IMR-90 (cell line): Measurements from ENCODE around the gene WDR5. TPM values are rescaled to one million over a fixed set of nuclear protein-coding genes. Genes with fewer than 3 reads are reported as not detected.

ENCODE experiments used
- ATAC-seq: fragments of 200-7000 bp; cut with Tn5 transposase; 2 replicates; pipeline ENCODE4 v1.9.1; 2020; ENCODE audit warnings: low read depth, mild to moderate bottlenecking, moderate library complexity
- BruUV-seq: library from RNA; stranded (reverse); fragments of 400-500 nt; replicated peaks from 2 replicates; lab custom pipeline; 2021; lab: Mats Ljungman, UMichigan
- CTCF ChIA-PET: fragments of 300-600 bp; formaldehyde crosslinking; extraction: SDS; loops from one replicate; lab custom pipeline; 2021; ENCODE audit warnings: antibody characterized with exemption; lab: Yijun Ruan, JAX
- POLR2A ChIA-PET: fragments of 300-600 bp; sonication (Branson Sonifier 250); formaldehyde crosslinking; loops from one replicate; lab custom pipeline; 2022; ENCODE audit warnings: antibody characterized with exemption; ENCODE audit not compliant: unreplicated experiment; lab: Charles Lee
- DNase-seq: peaks from one replicate; pipeline ENCODE4 v3.0.0; 2013
- H2AFZ ChIP-seq: replicated peaks from 2 replicates; pipeline ENCODE3; 2013; ENCODE audit warnings: low read length, mild to moderate bottlenecking; ENCODE audit not compliant: poor library complexity
- H2AK5ac ChIP-seq: 2 replicates; pipeline ENCODE4 v1.6.1; 2013; ENCODE audit warnings: low read depth, low read length, inconsistent platforms
- H2AK9ac ChIP-seq: replicated peaks from 2 replicates; pipeline ENCODE3; 2013; ENCODE audit warnings: mild to moderate bottlenecking, low read depth, low read length, moderate library complexity; ENCODE audit not compliant: poor library complexity
- H2BK120ac ChIP-seq: 2 replicates; pipeline ENCODE4 v1.6.1; 2013; ENCODE audit warnings: low read depth, low read length, inconsistent platforms
- H2BK15ac ChIP-seq: 3 replicates; pipeline ENCODE4 v1.6.1; 2013; ENCODE audit warnings: low read depth, low read length, inconsistent platforms
- H2BK20ac ChIP-seq: 2 replicates; pipeline ENCODE4 v1.6.1; 2013; ENCODE audit warnings: low read depth, mild to moderate bottlenecking, inconsistent platforms, low read length, moderate library complexity
- H2BK5ac ChIP-seq: 2 replicates; pipeline ENCODE4 v1.6.1; 2013; ENCODE audit warnings: mild to moderate bottlenecking, low read depth, low read length, inconsistent platforms; ENCODE audit not compliant: poor library complexity, severe bottlenecking
- H3K14ac ChIP-seq: replicated peaks from 2 replicates; pipeline ENCODE4 v1.6.1; 2013; ENCODE audit warnings: low read depth, low read length, inconsistent platforms
- H3K18ac ChIP-seq: 2 replicates; pipeline ENCODE4 v1.6.1; 2013; ENCODE audit warnings: low read depth, low read length, control low read depth
- H3K23ac ChIP-seq: 2 replicates; pipeline ENCODE4 v1.6.1; 2013; ENCODE audit warnings: low read depth, low read length, inconsistent platforms
- H3K27ac ChIP-seq: 2 replicates; pipeline ENCODE4 v1.5.1; 2013; ENCODE audit warnings: mild to moderate bottlenecking, control low read depth, low read length; ENCODE audit not compliant: insufficient read depth
- H3K27me3 ChIP-seq: 2 replicates; pipeline ENCODE4 v1.6.1; 2013; ENCODE audit warnings: low read length; ENCODE audit not compliant: control insufficient read depth, insufficient read depth
- H3K36me3 ChIP-seq: 2 replicates; pipeline ENCODE4 v1.6.1; 2013; ENCODE audit warnings: low read length, mixed read lengths; ENCODE audit not compliant: control insufficient read depth, insufficient read depth
- H3K4ac ChIP-seq: 2 replicates; pipeline ENCODE4 v1.6.1; 2013; ENCODE audit warnings: low read depth, low read length, inconsistent platforms
- H3K4me1 ChIP-seq: 2 replicates; pipeline ENCODE4 v1.6.1; 2013; ENCODE audit warnings: low read length, mixed read lengths; ENCODE audit not compliant: control insufficient read depth, insufficient read depth
- H3K4me2 ChIP-seq: 2 replicates; pipeline ENCODE4 v1.6.1; 2013; ENCODE audit warnings: low read depth, mild to moderate bottlenecking, control low read depth, low read length, moderate library complexity
- H3K4me3 ChIP-seq: 2 replicates; pipeline ENCODE4 v1.5.1; 2013; ENCODE audit warnings: low read depth, mild to moderate bottlenecking, control low read depth, low read length, moderate library complexity; ENCODE audit not compliant: insufficient read depth
- H3K56ac ChIP-seq: 2 replicates; pipeline ENCODE4 v1.6.1; 2013; ENCODE audit warnings: low read length, inconsistent platforms; ENCODE audit not compliant: insufficient read depth; ENCODE audit errors: extremely low read depth
- H3K79me1 ChIP-seq, 2 experiments: 2 replicates each; pipeline ENCODE4 v1.6.1; 2013; ENCODE audit warnings: low read length in 2 of 2, inconsistent platforms in 1 of 2, low read depth in 1 of 2
- H3K9ac ChIP-seq: 2 replicates; pipeline ENCODE4 v1.6.1; 2013; ENCODE audit warnings: low read depth, low read length, control low read depth
- H3K9me1 ChIP-seq: 2 replicates; pipeline ENCODE4 v1.6.1; 2013; ENCODE audit warnings: low read length, inconsistent platforms; ENCODE audit not compliant: insufficient read depth
- H3K9me3 ChIP-seq: 2 replicates; pipeline ENCODE4 v1.6.1; 2013; ENCODE audit warnings: low read length; ENCODE audit not compliant: control insufficient read depth, insufficient read depth
- H4K20me1 ChIP-seq: 2 replicates; pipeline ENCODE4 v1.6.1; 2013; ENCODE audit warnings: low read length, inconsistent platforms; ENCODE audit not compliant: insufficient read depth
- H4K5ac ChIP-seq: 2 replicates; pipeline ENCODE4 v1.6.1; 2013; ENCODE audit warnings: mild to moderate bottlenecking, low read depth, low read length, control low read depth
- H4K8ac ChIP-seq, 2 experiments: 2 replicates each; pipeline ENCODE4 v1.6.1; 2013; ENCODE audit warnings: low read depth in 2 of 2, low read length in 2 of 2, control low read depth in 1 of 2, inconsistent platforms in 1 of 2
- H4K91ac ChIP-seq: 2 replicates; pipeline ENCODE4 v1.6.1; 2013; ENCODE audit warnings: low read depth, low read length, inconsistent platforms; ENCODE audit not compliant: insufficient read depth
- BHLHE40 ChIP-seq: fragments of 150-350 bp; IDR thresholded peaks from 2 replicates; pipeline ENCODE4 v1.6.1; 2016; ENCODE audit warnings: mild to moderate bottlenecking, low read depth, low read length
- CEBPB ChIP-seq: IDR thresholded peaks from 2 replicates; pipeline ENCODE4 v1.6.1; 2012; ENCODE audit warnings: low read depth, low read length, improper control_type of control experiment
- CHD1 ChIP-seq: IDR thresholded peaks from 2 replicates; pipeline ENCODE4 v1.6.1; 2012; ENCODE audit warnings: low read depth, low read length, improper control_type of control experiment
- FOS ChIP-seq: fragments of 150-350 bp; IDR thresholded peaks from 2 replicates; pipeline ENCODE4 v1.6.1; 2016; ENCODE audit warnings: low read depth, low read length
- MAFK ChIP-seq: IDR thresholded peaks from 2 replicates; pipeline ENCODE4 v1.6.1; 2012; ENCODE audit warnings: low read depth, low read length, improper control_type of control experiment
- MAZ ChIP-seq: IDR thresholded peaks from 2 replicates; pipeline ENCODE4 v1.6.1; 2012; ENCODE audit warnings: low read depth, mild to moderate bottlenecking, low read length, improper control_type of control experiment, moderate library complexity, borderline replicate concordance
- MXI1 ChIP-seq: IDR thresholded peaks from 2 replicates; pipeline ENCODE4 v1.6.1; 2012; ENCODE audit warnings: low read depth, mild to moderate bottlenecking, low read length, moderate library complexity, borderline replicate concordance
- NFE2L2 ChIP-seq: fragments of 150-350 bp; IDR thresholded peaks from 2 replicates; pipeline ENCODE4 v1.6.1; 2016; ENCODE audit warnings: low read depth, mild to moderate bottlenecking, low read length
- POLR2A ChIP-seq: IDR thresholded peaks from 2 replicates; pipeline ENCODE4 v1.6.1; 2012; ENCODE audit warnings: mild to moderate bottlenecking, low read depth, low read length
- RAD21 ChIP-seq: IDR thresholded peaks from 2 replicates; pipeline ENCODE4 v1.6.1; 2012; ENCODE audit warnings: low read length, improper control_type of control experiment
- RCOR1 ChIP-seq: IDR thresholded peaks from 2 replicates; pipeline ENCODE4 v1.6.1; 2012; ENCODE audit warnings: mild to moderate bottlenecking, low read length, improper control_type of control experiment; ENCODE audit not compliant: insufficient replicate concordance
- RFX5 ChIP-seq: IDR thresholded peaks from 2 replicates; pipeline ENCODE4 v1.8.0; 2012; ENCODE audit warnings: low read depth, mild to moderate bottlenecking, low read length, moderate library complexity
- SMC3 ChIP-seq: fragments of 150-350 bp; IDR thresholded peaks from 2 replicates; pipeline ENCODE4 v1.6.1; 2016; ENCODE audit warnings: low read depth, mild to moderate bottlenecking, antibody characterized with exemption, low read length, moderate library complexity
- WGBS, 2 experiments: methylation state at CpG; one replicate each; pipeline versions ENCODE4 v1.1.5 to v1.1.7; 2013; ENCODE audit warnings: missing lambda C conversion rate in 2 of 2; ENCODE audit not compliant: insufficient read length in 1 of 2; ENCODE audit errors: extremely low coverage in 2 of 2; 5-methylcytosine and 5-hydroxymethylcytosine counted together
- dilution Hi-C: fragments of 300-500 bp; cut with HindIII; formaldehyde crosslinking; loops from one replicate; pipeline ENCODE4 v1.14.3; 2018; ENCODE audit warnings: low sequenced_read_pairs; ENCODE audit not compliant: unreplicated experiment
- in situ Hi-C: fragments of 300-500 bp; cut with MboI; formaldehyde crosslinking; loops from 3 replicates; pipeline ENCODE4 v1.14.3; 2019; ENCODE audit warnings: low sequenced_read_pairs, inconsistent platforms, mixed read lengths
- intact Hi-C: fragments of 100-400 bp; cut with micrococcal nuclease; formaldehyde crosslinking; loops from 2 replicates; pipeline ENCODE4 v1.10.0; 2022
- polyA plus RNA-seq, 3 experiments: library from polyadenylated mRNA; depleted of rRNA; stranded (reverse); fragments of >200 nt; gene quantifications; 2 replicates each; pipeline ENCODE4 v1.2.3, GENCODE V29; 2012; ENCODE audit warnings: low replicate concordance in 1 of 3
- total RNA-seq: library from RNA; depleted of rRNA; stranded (reverse); fragments of >200 nt; gene quantifications from 2 replicates; pipeline ENCODE4 v1.2.3, GENCODE V29; 2012
- TF ChIP-seq, protein P1 (sequence below): fragments of 150-350 bp; IDR thresholded peaks from 2 replicates; pipeline ENCODE4 v1.6.1; 2017; ENCODE audit warnings: mild to moderate bottlenecking, antibody characterized with exemption, low read length, low read depth
- TF ChIP-seq, protein P2 (sequence below): fragments of 150-350 bp; IDR thresholded peaks from 2 replicates; pipeline ENCODE4 v1.6.1; 2016; ENCODE audit warnings: low read depth, mild to moderate bottlenecking, low read length, moderate library complexity, borderline replicate concordance
- TF ChIP-seq, protein P3 (sequence below): conservative IDR thresholded peaks from 2 replicates; pipeline ENCODE4 v1.5.1; 2012; ENCODE audit warnings: mild to moderate bottlenecking, low read depth, low read length, improper control_type of control experiment

The WDR5 gene
- total and polyA plus RNA-seq, 2 of the 4 experiments (the other 2 are of a cell fraction), result 18.3 to 26.6 TPM

DNA sequence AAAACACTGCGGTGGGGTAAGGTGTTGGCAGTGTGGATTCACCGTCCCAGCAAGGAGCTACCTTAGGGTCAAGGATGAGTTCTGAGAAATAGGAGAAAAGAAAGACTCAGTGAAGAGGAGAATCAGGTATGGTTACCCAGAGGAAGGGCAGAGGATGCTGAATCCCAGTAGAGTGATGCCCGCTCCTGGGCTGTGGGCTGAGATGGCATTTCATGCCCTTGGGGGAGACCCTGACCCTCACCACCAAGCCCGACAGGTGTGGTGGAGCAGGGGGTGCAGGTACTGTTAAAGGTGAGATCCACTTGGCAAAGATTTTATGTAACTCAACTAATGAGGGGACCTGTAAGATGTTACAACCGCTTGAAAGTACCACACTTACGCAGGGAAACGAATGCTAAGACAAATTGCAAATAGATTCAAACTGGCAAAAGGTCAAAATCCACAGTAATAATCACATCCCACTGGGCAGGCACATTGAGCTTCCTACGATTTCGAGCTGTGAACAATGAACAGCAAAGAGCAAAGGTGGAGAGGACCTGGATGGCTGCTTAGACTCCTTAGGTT lies 26.4 kb downstream of the WDR5 start:
- H2AK5ac ChIP-seq, result no peak overlapping the region
- peaks cover 16% of the 10 kb centered on the region for H3K36me3 ChIP-seq
- no peak overlapping the region for H2BK5ac ChIP-seq
- H2AFZ ChIP-seq, result no peak overlapping the region
- no CpG with 5 or more reads among the region's 9 CpGs for WGBS, 2 experiments
- H3K4me3 ChIP-seq, result no peak overlapping the region
- H3K9me1 ChIP-seq, result peaks cover 14% of the 10 kb centered on the region; the same call in 1 of the 2 replicates
- H2AK9ac ChIP-seq, result no peak overlapping the region
- BruUV-seq, result no TSS peak
- H3K27ac ChIP-seq, result no peak overlapping the region
- no peak overlapping the region for H3K9ac ChIP-seq
- H2BK15ac ChIP-seq, result no peak overlapping the region
- no peak overlapping the region for H2BK20ac ChIP-seq
- no peaks in the 10 kb centered on the region for H3K9me3 ChIP-seq
- no peak overlapping the region for H3K18ac ChIP-seq
- DNase-seq (no peak), ATAC-seq (no peak)
- no peak overlapping the region for H4K91ac ChIP-seq
- H4K20me1 ChIP-seq, result no peaks in the 10 kb centered on the region
- TF ChIP-seq MXI1 (no peak), POLR2A (no peak), FOS (no peak), RAD21 (no peak), BHLHE40 (no peak), CHD1 (no peak), RCOR1 (no peak), MAZ (no peak), RFX5 (no peak), NFE2L2 (no peak), SMC3 (no peak), CEBPB (no peak), MAFK (no peak)
- TF ChIP-seq, protein P1, sequence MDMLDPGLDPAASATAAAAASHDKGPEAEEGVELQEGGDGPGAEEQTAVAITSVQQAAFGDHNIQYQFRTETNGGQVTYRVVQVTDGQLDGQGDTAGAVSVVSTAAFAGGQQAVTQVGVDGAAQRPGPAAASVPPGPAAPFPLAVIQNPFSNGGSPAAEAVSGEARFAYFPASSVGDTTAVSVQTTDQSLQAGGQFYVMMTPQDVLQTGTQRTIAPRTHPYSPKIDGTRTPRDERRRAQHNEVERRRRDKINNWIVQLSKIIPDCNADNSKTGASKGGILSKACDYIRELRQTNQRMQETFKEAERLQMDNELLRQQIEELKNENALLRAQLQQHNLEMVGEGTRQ, result no peak
- TF ChIP-seq, protein P2, sequence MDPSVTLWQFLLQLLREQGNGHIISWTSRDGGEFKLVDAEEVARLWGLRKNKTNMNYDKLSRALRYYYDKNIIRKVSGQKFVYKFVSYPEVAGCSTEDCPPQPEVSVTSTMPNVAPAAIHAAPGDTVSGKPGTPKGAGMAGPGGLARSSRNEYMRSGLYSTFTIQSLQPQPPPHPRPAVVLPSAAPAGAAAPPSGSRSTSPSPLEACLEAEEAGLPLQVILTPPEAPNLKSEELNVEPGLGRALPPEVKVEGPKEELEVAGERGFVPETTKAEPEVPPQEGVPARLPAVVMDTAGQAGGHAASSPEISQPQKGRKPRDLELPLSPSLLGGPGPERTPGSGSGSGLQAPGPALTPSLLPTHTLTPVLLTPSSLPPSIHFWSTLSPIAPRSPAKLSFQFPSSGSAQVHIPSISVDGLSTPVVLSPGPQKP, result no peak
- TF ChIP-seq, protein P3, sequence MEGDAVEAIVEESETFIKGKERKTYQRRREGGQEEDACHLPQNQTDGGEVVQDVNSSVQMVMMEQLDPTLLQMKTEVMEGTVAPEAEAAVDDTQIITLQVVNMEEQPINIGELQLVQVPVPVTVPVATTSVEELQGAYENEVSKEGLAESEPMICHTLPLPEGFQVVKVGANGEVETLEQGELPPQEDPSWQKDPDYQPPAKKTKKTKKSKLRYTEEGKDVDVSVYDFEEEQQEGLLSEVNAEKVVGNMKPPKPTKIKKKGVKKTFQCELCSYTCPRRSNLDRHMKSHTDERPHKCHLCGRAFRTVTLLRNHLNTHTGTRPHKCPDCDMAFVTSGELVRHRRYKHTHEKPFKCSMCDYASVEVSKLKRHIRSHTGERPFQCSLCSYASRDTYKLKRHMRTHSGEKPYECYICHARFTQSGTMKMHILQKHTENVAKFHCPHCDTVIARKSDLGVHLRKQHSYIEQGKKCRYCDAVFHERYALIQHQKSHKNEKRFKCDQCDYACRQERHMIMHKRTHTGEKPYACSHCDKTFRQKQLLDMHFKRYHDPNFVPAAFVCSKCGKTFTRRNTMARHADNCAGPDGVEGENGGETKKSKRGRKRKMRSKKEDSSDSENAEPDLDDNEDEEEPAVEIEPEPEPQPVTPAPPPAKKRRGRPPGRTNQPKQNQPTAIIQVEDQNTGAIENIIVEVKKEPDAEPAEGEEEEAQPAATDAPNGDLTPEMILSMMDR, result no peak
- H3K4ac ChIP-seq, result no peak overlapping the region
- H3K4me2 ChIP-seq, result no peak overlapping the region
- in situ Hi-C loops, result loop anchor here (10.0 kb wide), 1 partner anchor 503 kb away; no protein-coding TSS in a partner anchor
- ChIA-PET POLR2A (no interaction called here), CTCF (no interaction called here)
- no peak overlapping the region for H4K5ac ChIP-seq
- H3K14ac ChIP-seq, result no peak overlapping the region
- dilution Hi-C loops, result no loop called here
- no peaks in the 10 kb centered on the region for H3K27me3 ChIP-seq
- H3K4me1 ChIP-seq, result peaks cover 3% of the 10 kb centered on the region
- H4K8ac ChIP-seq, result no peak overlapping the region
- intact Hi-C loops, result loop anchor here (10.0 kb wide), 1 partner anchor 483 kb away; the partner anchor contains the start of gene COL5A1
- H3K23ac ChIP-seq, result no peak overlapping the region
- H2BK120ac ChIP-seq, result no peak overlapping the region
- H3K79me1 ChIP-seq, result peaks cover 0 to 7% of the 10 kb centered on the region in 2 experiments; a peak in 2 of 4 replicates
- H3K56ac ChIP-seq, result no peak overlapping the region
